ENCODE measurements around the gene NLRP8.

GRCh38 chr19:55935206-55935605, 12.4 kb upstream of the NLRP8 start:
- TF ChIP-seq POLR2A (IDR thresholded peaks at IDR 0.05; ENCODE audit: low read depth, low read length) (no peak), POLR2AphosphoS5 (IDR thresholded peaks at IDR 0.05; ENCODE audit: low read depth, low read length) (no peak), PAX5 (IDR thresholded peaks at IDR 0.05; ENCODE audit: insufficient read depth, low read length, severe bottlenecking) (no peak), SPI1 (IDR thresholded peaks at IDR 0.05; ENCODE audit: low read depth, low read length) (no peak)

Measured in GM12891 (cell line).